Gastroesophageal sphincter (tissue), 3 donors: Measurements from ENCODE around the gene LRRC43.

ENCODE experiments used
- CTCF ChIP-seq, 4 experiments: fragments of 200-600 bp in 2 of 4; fragments of 450-650 bp in 2 of 4; sonication (generic) in 1 of 4; IDR thresholded peaks; one replicate each; pipeline ENCODE4 v1.5.1; 2017 to 2019; ENCODE audit warnings: antibody characterized with exemption in 4 of 4, mild to moderate bottlenecking in 2 of 4, moderate library complexity in 2 of 4
- POLR2AphosphoS5 ChIP-seq: sonication (generic); formaldehyde crosslinking; IDR thresholded peaks from one replicate; pipeline ENCODE4 v1.6.1; 2017; ENCODE audit warnings: antibody characterized with exemption

- TF ChIP-seq POLR2AphosphoS5 (no peak), CTCF (IDR thresholded peaks at IDR 0.05) (no peak)
These were observed 2.7 kb downstream of the LRRC43 start for GRCh38 chr12:122185494-122186082.
